NCI-H2107 treated with DMSO at 0.1 percent for 48 hours (cell line): ENCODE data around the gene GAGE12J.
"Not testable (repeated sequence)": the region's sequence is repeated elsewhere in the genome, so short reads cannot be mapped to it uniquely, and the experiment has no call there.

Experiments used
- DNase-seq: peaks from one replicate; lab custom pipeline; 2025; ENCODE audit not compliant: unreplicated experiment; lab: John Stamatoyannopoulos, UW

Gene GAGE12J, protein sequence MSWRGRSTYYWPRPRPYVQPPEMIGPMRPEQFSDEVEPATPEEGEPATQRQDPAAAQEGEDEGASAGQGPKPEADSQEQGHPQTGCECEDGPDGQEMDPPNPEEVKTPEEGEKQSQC

GRCh38 chrX:49321737-49322136 is at the start of gene GAGE12J:
GAGE12J (plus strand) TSS chrX:49322037; CDS start chrX:49323194, 1,157 bp downstream.
- not testable (repeated sequence) for DNase-seq

DNA sequence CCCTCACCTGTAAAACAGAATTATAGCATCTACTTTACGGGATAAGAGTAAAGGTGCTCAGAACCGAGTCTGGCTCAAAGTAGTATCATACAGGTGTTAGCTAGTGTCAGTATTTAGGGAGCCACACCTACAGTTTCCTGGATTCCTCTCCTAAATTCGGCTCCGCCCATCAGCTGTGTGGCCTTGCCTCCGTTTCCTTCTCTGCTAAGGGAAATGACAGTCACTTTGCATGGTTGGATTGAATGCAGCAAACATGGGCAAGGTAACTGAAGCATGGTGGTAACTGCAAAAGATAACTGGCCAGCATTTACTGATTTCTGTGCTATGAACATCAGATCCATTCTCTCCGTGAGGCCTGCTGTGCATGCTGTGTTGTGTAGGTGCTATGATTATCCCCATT is 49.4 kb upstream of the GAGE12J start:
- DNase-seq: no peak

DNA sequence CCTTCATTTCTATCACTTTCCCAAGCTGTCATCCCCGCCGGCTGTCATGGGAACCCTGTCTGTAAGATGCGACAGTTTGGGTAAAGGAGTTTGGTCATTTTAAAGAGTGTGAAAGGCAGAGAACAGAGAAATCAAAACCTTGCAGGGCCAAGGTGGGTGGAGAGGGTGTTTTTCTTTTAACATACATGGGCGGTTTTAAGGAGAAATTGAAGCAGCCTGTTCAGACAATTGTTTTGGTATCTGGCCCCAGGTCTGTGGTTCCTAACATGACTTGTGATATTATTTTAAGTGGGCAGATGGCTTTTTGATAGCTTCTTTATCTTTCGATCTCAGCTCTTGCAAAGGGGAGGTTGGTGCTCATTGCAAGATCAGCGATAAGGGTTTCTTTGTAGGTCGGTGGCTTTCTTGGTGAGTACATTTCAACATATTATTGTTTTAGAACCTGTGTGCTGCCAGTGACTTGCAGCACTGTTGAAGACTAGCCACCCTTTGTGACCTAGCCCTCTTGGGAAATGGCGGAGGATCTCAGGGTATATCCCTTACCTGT is 48.6 kb upstream of the GAGE12J start:
- no peak for DNase-seq

GRCh38 chrX:49276207-49276606 is 45.6 kb upstream of the GAGE12J start:
- no peak for DNase-seq

GRCh38 chrX:49276671-49277534 is 44.9 kb upstream of the GAGE12J start:
- DNase-seq: no peak

GRCh38 chrX:49277535-49277830 is 44.4 kb upstream of the GAGE12J start:
- DNase-seq: no peak

DNA sequence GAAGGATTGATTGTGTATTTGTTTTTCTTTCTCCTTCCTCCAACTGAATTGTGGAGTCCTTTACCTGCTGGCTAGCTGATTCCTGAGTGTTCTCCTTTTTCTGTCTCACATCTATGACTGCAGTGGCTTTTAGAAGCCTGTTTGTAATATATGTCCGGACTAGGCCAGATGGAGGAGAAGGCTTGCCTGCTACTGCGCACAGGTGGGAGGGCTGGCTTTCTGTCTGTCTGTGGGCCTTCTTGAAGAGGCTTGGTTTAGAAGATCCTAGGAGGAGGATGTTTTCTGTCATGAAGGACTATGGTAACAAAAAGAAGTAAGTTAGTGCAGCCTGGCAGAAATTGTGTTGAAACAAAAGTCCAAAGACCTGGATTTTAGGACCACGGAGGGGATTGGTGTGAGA is 43.8 kb upstream of the GAGE12J start:
- no peak for DNase-seq

- no peak for DNase-seq
Observed at GRCh38 chrX:49282647-49283011, 39.2 kb upstream of the GAGE12J start.

GRCh38 chrX:49284212-49284611 is 37.6 kb upstream of the GAGE12J start:
- DNase-seq: no peak

DNA sequence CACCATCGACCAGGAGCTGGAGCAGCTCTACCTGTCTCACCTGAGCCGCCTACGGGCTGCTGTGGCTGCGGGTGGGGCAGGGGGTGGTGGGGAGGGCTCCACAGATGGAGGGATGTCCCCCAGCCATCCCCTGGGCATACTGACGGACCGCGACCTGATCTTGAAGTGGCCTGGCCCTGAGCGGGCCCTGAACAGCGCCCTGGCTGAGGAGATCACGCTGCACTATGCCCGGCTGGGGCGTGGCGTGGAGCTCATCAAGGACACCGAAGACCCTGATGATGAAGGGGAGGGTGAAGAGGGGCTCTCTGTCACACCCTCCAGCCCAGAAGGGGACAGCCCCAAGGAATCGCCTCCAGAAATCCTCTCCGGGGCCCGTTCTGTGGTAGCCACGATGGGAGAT is 35.7 kb upstream of the GAGE12J start:
- no peak for DNase-seq

GRCh38 chrX:49286581-49286980 is 35.3 kb upstream of the GAGE12J start:
- DNase-seq: no peak

DNA sequence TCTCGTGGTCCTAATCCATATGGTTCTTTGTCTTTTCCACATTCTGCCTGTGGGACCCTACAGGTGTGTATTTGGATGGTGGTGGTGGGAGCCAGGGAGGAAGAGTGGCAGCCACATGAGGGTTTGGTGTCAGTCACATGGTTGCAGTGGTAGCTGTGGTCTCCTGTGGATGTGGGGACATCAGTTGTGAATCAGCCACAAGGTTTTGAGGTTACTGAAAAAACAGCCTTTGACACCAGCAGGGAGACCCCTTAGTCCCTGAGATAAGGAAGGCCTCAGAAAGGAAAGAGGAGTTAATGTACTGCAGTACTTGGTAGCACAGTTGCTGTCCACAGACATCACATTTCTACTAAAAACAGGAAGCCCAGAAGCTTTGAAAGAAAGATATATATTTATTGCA is 34.2 kb upstream of the GAGE12J start:
- no peak for DNase-seq

DNA sequence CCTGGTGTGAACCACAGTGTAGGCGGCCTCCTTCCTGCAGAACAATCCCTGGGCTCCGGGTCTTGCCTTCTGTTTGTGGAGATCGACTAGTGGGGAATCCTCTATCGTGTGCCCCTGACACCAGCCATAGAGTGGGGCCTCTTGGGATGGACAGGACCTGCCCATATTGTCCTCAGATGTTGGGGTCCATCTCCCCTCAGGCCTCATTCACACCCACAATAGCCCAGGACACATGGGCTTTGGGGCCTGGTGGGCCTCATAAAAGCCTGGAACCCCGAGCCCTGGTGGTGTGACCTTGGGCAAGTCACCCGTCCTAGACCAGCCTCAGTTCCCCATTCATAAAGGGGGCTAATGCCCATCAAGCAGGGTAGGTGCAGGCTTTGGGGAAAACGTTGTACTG is 31.6 kb upstream of the GAGE12J start:
- DNase-seq: no peak

DNA sequence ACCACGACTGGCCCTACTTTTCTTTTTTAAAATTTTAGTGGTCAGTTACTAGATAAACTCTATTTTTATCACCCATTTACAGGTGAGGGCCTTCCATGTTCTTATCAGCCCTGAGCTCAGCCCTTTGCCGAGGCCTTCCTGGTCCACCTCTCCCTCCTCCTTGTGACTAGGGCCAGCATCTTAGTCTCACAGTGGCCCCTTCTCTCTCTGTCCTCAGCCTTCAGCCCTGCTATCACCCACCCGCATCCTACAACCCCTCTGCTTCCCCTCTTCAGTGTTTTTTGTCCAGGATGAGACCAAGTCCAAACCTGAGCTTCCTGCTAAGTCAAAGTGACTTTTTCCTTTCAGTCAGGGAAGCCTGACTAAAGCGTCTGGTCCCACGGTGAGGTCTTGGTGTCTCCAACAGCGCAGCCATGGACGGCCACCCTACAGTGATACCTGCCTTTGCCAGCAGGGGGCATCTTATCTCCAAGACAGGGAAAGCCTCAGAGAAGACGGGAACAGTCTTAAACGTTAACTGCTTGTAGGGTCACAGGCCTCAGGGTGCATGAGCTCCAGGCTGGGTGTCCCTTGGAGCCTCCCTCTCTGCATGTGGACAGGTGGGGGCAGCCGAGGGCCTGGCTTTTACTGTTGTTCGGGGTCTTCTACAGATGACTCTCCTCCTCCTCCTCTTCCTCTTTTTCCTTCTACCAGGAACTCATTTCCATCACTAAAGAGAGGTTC is 30.1 kb upstream of the GAGE12J start:
- peak; percentile 12 for DNase-seq

GRCh38 chrX:49292400-49293362 is 29.2 kb upstream of the GAGE12J start:
- no peak for DNase-seq

GRCh38 chrX:49299293-49299692 is 22.5 kb upstream of the GAGE12J start:
- not testable (repeated sequence) for DNase-seq

GRCh38 chrX:49300703-49301102 is 21.1 kb upstream of the GAGE12J start:
- DNase-seq: no peak

- DNase-seq: no peak
Observed at GRCh38 chrX:49303346-49303745, 18.5 kb upstream of the GAGE12J start, which contains the start of gene GAGE10. GAGE10 (plus strand) TSS chrX:49303646; CDS start chrX:49304860, 1,214 bp downstream.

GRCh38 chrX:49307775-49308174 is 14.1 kb upstream of the GAGE12J start:
- DNase-seq: not testable (repeated sequence)

- no peak for DNase-seq
Observed at GRCh38 chrX:49308604-49309269, 13.1 kb upstream of the GAGE12J start.
